Osteoblast (primary cell): ENCODE data around the gene CYSRT1. TPM values are rescaled to one million over a fixed set of nuclear protein-coding genes. Genes with fewer than 3 reads are reported as not detected.

Experiments used
- DNase-seq: peaks from one replicate; pipeline ENCODE4 v3.0.0; 2011; ENCODE audit warnings: low spot score, mixed read lengths; ENCODE audit not compliant: insufficient read length; ENCODE audit errors: missing footprints
- H2AFZ ChIP-seq: 2 replicates; pipeline ENCODE4 v1.6.0; 2011; ENCODE audit warnings: mild to moderate bottlenecking, low read length
- H3K27ac ChIP-seq: 2 replicates; pipeline ENCODE4 v1.5.1; 2011; ENCODE audit warnings: mild to moderate bottlenecking, low read depth, low read length, moderate library complexity
- H3K27me3 ChIP-seq: 2 replicates; pipeline ENCODE4 v1.6.0; 2012; ENCODE audit warnings: mild to moderate bottlenecking, control low read depth, inconsistent platforms, low read length, moderate library complexity; ENCODE audit not compliant: insufficient read depth
- H3K36me3 ChIP-seq: 2 replicates; pipeline ENCODE4 v1.5.1; 2011; ENCODE audit warnings: mild to moderate bottlenecking, low read length, control low read depth, moderate library complexity; ENCODE audit not compliant: insufficient read depth
- H3K4me1 ChIP-seq: 2 replicates; pipeline ENCODE4 v1.5.1; 2011; ENCODE audit warnings: mild to moderate bottlenecking, low read length, control low read depth, moderate library complexity; ENCODE audit not compliant: insufficient read depth
- H3K4me2 ChIP-seq: 2 replicates; pipeline ENCODE4 v1.6.0; 2011; ENCODE audit warnings: mild to moderate bottlenecking, low read length; ENCODE audit not compliant: insufficient read depth
- H3K4me3 ChIP-seq: fragments of 200-600 bp; sonication (generic); 3 replicates; pipeline ENCODE4 v1.5.1; 2012; ENCODE audit warnings: mild to moderate bottlenecking, low read length, inconsistent platforms; ENCODE audit not compliant: insufficient read depth
- H3K79me2 ChIP-seq: 2 replicates; pipeline ENCODE4 v1.6.0; 2012; ENCODE audit warnings: mild to moderate bottlenecking, low read length, control low read depth, inconsistent platforms; ENCODE audit not compliant: insufficient read depth
- H3K9me3 ChIP-seq: 2 replicates; pipeline ENCODE4 v1.5.1; 2011; ENCODE audit warnings: low read depth, low read length, control low read depth
- H4K20me1 ChIP-seq: 2 replicates; pipeline ENCODE4 v1.6.0; 2012; ENCODE audit warnings: mild to moderate bottlenecking, low read length, control low read depth; ENCODE audit not compliant: insufficient read depth
- CTCF ChIP-seq: IDR thresholded peaks from 2 replicates; pipeline ENCODE4 v1.5.1; 2011; ENCODE audit warnings: mild to moderate bottlenecking, low read depth, low read length, moderate library complexity; ENCODE audit errors: extremely low read depth
- total RNA-seq: library from RNA; depleted of rRNA; stranded (reverse); fragments of >200 nt; gene quantifications from 2 replicates; pipeline ENCODE4 v1.2.3, GENCODE V29; 2012

Gene CYSRT1
- total RNA-seq, 1 donor = 1.1 TPM

- H3K9me3 ChIP-seq = no peaks in the 10 kb centered on the region
- H4K20me1 ChIP-seq = peaks cover 11% of the 10 kb centered on the region
- peaks cover 14% of the 10 kb centered on the region for H3K79me2 ChIP-seq
- no peak overlapping the region for H3K27ac ChIP-seq
- no peaks in the 10 kb centered on the region for H3K27me3 ChIP-seq
- H3K36me3 ChIP-seq = peaks cover 35% of the 10 kb centered on the region
- TF ChIP-seq CTCF = no peak
- DNase-seq = peak; percentile 41
- no peak overlapping the region for H2AFZ ChIP-seq
- H3K4me1 ChIP-seq = peaks cover 33% of the 10 kb centered on the region
- no peak overlapping the region for H3K4me2 ChIP-seq
- H3K4me3 ChIP-seq = no peak overlapping the region
These were observed 47.5 kb downstream of the CYSRT1 start for GRCh38 chr9:137272241-137273094.

- Histone ChIP-seq H2AFZ (no peak overlapping the region), H3K4me2 (no peak overlapping the region), H3K4me3 (no peak overlapping the region), H3K27me3 (no peaks in the 10 kb centered on the region), H3K79me2 (peaks cover 16% of the 10 kb centered on the region), H3K36me3 (peaks cover 30% of the 10 kb centered on the region), H3K27ac (no peak overlapping the region), H4K20me1 (peaks cover 7% of the 10 kb centered on the region), H3K4me1 (peaks cover 31% of the 10 kb centered on the region), H3K9me3 (no peaks in the 10 kb centered on the region)
- peak; percentile 84 for DNase-seq
- TF ChIP-seq CTCF = no peak
These were observed 48.1 kb downstream of the CYSRT1 start for GRCh38 chr9:137273095-137273490.

GRCh38 chr9:137273611-137274320 lies 48.8 kb downstream of the CYSRT1 start:
- Histone ChIP-seq H2AFZ (no peak overlapping the region), H3K9me3 (no peaks in the 10 kb centered on the region), H3K4me3 (no peak overlapping the region), H3K4me2 (no peak overlapping the region), H3K27me3 (no peaks in the 10 kb centered on the region), H3K79me2 (peaks cover 18% of the 10 kb centered on the region), H3K36me3 (peaks cover 26% of the 10 kb centered on the region), H3K27ac (no peak overlapping the region), H3K4me1 (peaks cover 25% of the 10 kb centered on the region), H4K20me1 (peaks cover 6% of the 10 kb centered on the region)
- TF ChIP-seq CTCF = no peak
- DNase-seq = peak; percentile 66

- no peak for DNase-seq
- Histone ChIP-seq H2AFZ (no peak overlapping the region), H3K27me3 (no peaks in the 10 kb centered on the region), H4K20me1 (peaks cover 4% of the 10 kb centered on the region), H3K36me3 (peaks cover 22% of the 10 kb centered on the region), H3K4me1 (peaks cover 16% of the 10 kb centered on the region), H3K9me3 (no peaks in the 10 kb centered on the region), H3K79me2 (peaks cover 18% of the 10 kb centered on the region), H3K27ac (no peak overlapping the region), H3K4me3 (no peak overlapping the region), H3K4me2 (no peak overlapping the region)
- no peak for TF ChIP-seq CTCF
These were observed 50.2 kb downstream of the CYSRT1 start for GRCh38 chr9:137275203-137275587.
